NOMO-1 treated with DMSO at 0.1 percent for 48 hours (cell line): ENCODE data around the gene PTPRN2.

Experiments used
- DNase-seq: peaks from one replicate; lab custom pipeline; 2025; ENCODE audit not compliant: unreplicated experiment; lab: John Stamatoyannopoulos, UW

The PTPRN2 gene

GRCh38 chr7:158085741-158086695 is 501.6 kb downstream of the PTPRN2 start:
- DNase-seq: no peak

DNA sequence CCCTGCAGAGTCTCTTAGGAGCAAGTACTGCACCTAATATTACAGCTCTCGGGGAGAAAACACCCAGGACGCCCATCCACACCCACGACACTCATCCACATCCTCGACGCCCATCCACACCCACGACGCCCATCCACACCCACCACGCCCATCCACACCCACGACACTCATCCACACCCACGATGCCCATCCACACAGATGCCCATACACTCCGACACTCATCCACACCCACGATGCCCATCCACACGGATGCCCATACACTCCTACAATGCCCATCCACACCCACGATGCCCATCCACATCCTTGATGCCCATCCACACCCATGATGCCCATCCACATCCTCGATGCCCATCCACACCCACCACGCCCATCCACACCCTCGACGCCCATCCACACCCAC is 503.1 kb downstream of the PTPRN2 start:
- no peak for DNase-seq

- DNase-seq: no peak
Measured at GRCh38 chr7:158083526-158084310, 503.9 kb downstream of the PTPRN2 start.

DNA sequence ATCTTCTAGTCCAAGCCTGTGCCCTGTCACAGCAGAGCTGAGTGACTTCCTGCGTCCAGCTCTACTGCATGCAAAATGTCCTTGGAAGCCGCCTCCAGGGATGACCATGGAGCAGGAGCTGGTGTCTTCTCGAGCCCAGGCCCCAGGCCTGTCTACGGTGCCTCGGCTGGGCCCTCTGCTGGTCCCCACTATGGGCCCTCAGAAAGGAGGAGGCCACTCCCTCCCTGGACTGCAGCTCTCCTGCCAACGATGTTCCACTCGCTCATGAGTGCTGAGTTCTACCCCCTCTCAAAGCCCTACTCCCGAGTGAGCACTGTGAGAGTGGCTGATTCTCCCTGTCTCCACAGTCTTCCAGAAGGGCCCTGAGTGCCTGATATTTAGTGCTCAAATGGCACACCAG is 504.9 kb downstream of the PTPRN2 start:
- no peak for DNase-seq

DNA sequence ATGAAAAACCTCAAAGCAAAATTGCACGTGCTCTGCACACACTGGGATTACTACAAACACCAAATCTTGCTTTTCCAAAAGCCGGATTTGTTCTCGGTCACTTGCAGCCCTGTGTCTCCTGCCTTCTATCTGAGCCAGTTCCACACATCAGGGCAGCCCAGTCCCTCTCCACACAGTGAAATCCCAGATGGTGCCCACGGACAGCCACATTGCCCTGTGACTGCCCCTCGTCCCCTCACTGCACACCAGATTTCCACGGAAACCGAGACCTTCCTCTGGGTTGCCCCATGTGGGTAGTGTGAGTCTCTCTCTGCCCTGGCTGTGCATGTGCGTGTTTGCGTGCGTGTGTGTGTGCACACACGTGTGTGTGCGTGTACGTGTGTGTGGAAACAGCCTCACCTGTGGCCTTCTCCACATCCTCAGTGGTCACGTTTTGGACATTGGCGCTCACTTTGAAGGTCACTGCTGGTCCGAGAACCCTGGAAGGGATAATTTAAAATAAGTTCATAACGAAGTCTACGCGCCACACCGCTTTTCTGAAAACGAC is 506.7 kb downstream of the PTPRN2 start:
- DNase-seq: no peak

- DNase-seq: no peak
Measured at GRCh38 chr7:158077934-158078910, 509.4 kb downstream of the PTPRN2 start.

GRCh38 chr7:158077151-158077840 is 510.3 kb downstream of the PTPRN2 start:
- no peak for DNase-seq

- DNase-seq: no peak
Measured at GRCh38 chr7:158076656-158077055, 511.0 kb downstream of the PTPRN2 start.

DNA sequence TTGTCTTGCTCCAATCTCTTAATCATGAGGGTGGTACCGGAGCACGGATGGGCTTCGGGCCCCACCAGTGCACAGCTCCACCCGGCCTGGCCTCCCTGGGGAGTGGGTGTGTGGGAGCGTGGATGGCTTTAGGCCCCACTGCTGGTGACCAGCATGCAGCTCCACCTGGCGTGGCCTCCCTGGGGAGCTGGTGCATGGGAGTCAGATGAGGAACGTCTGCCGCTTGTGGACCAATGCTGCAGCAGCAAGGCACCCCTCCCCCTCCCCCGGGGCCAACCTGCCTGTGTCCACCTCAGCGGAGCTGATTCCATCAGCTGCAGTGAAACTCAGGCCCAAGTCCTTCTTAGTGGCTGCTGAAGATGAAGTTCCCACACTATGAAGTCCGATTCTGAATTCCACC is 511.4 kb downstream of the PTPRN2 start:
- no peak for DNase-seq

GRCh38 chr7:158075633-158076001 is 512.0 kb downstream of the PTPRN2 start:
- DNase-seq: no peak

DNA sequence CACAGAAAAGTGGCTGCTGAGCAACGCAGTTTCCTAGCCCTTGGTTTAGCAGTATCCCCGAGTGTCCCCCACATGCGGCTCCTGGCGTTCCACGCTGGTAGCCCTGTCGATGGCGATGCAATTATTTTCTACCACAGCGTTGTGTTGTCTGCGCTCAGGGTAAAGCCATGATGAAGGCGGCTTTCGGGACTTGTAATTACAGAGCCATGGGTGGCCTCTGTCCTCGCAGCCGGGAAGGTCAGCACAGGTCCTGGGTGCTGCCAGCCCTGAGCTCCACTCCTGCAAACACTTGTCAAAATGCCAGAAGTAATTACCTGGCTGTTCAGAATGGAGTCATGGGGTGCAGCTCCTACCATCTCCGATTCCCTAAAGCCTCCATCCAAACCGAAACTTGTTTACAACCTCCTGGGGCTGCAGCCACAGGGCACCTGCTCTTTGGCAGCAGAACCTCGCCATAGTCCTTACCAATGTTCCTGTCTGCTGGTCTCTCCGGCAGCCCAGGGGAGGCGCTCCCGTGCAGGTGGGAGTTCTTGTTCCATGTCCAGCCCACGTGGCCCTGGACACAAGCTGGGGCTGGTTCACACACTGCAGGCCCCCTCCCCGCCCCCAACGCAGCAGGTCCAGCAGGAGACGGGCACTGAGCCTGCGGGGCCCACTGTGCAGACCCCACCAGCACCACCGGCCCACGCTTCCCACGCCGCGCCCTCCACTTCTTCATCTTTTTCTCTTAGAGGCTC is 512.6 kb downstream of the PTPRN2 start:
- no peak for DNase-seq

GRCh38 chr7:158073845-158074840 is 513.5 kb downstream of the PTPRN2 start:
- DNase-seq: no peak

- no peak for DNase-seq
Measured at GRCh38 chr7:158072991-158073730, 514.5 kb downstream of the PTPRN2 start.

DNA sequence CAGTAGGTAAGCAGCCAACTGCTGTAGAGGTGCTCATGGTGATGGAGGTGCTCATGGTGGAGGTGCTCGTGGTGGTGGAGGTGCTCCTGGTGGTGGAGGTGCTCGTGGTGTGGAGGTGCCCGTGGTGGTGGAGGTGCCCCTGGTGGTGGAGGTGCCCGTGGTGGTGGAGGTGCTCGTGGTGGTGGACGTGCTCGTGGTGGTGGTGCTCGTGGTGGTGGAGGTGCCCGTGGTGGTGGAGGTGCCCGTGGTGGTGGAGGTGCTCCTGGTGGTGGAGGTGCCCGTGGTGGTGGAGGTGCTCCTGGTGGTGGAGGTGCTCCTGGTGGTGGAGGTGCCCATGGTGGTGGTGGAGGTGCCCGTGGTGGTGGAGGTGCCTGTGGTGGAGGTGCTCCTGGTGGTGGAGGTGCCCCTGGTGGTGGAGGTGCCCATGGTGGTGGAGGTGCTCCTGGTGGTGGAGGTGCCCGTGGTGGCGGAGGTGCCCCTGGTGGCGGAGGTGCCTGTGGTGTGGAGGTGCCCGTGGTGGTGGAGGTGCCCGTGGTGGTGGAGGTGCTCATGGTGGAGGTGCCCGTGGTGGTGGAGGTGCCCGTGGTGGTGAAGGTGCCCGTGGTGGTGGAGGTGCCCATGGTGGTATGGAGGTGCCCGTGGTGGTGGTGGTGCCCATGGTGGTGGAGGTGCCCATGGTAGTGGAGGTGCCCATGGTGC is 517.3 kb downstream of the PTPRN2 start:
- no peak for DNase-seq

GRCh38 chr7:158068853-158069252 is 518.8 kb downstream of the PTPRN2 start:
- DNase-seq: no peak

- DNase-seq: no peak
Measured at GRCh38 chr7:158067931-158068482, 519.6 kb downstream of the PTPRN2 start.
